ENCODE results near the gene PAQR6. TPM values are rescaled to one million over a fixed set of nuclear protein-coding genes. Genes with fewer than 3 reads are reported as not detected.
A peak's percentile ranks its signal among the peaks of the same experiment; 100 is the strongest.

The PAQR6 gene
- polyA plus RNA-seq, 3 donors: 5.0 to 7.1 (median 7.1) TPM

- DNase-seq: no peak
Observed at GRCh38 chr1:156195853-156196252, 52.0 kb downstream of the PAQR6 start.

- DNase-seq: no peak
Observed at GRCh38 chr1:156194300-156194652, 53.6 kb downstream of the PAQR6 start.

GRCh38 chr1:156193488-156194299, 54.2 kb downstream of the PAQR6 start, which contains the start of gene SLC25A44:
Gene SLC25A44 (plus strand): TSS chr1:156194104. CDS start chr1:156199848, 5,744 bp downstream.
- DNase-seq: peak; percentile 99

Other genes with a start within 250 kb of the PAQR6 start
- 100 to 1,000 TPM; 354 to 431 (median 363) TPM for gene SSR2, start 227.1 kb downstream of the PAQR6 start, polyA plus RNA-seq (ENCODE audit: insufficient read length in 3 of 3)
- gene UBQLN4, start 194.3 kb downstream of the PAQR6 start, polyA plus RNA-seq (ENCODE audit: insufficient read length in 3 of 3): 10 to 100 TPM; 57.5 to 59.6 (median 58.5) TPM
- gene LAMTOR2, start 193.3 kb downstream of the PAQR6 start, polyA plus RNA-seq (ENCODE audit: insufficient read length in 3 of 3): 10 to 100 TPM; 55.9 to 67.2 (median 63.9) TPM
- gene RAB25, start 186.9 kb downstream of the PAQR6 start, polyA plus RNA-seq (ENCODE audit: insufficient read length in 3 of 3): 10 to 100 TPM; 54.4 to 61.6 (median 55.3) TPM
- gene MEX3A, start 165.6 kb downstream of the PAQR6 start, polyA plus RNA-seq (ENCODE audit: insufficient read length in 3 of 3): 10 to 100 TPM; 43.2 to 53.5 (median 50.1) TPM
- gene LMNA, start 133.3 kb downstream of the PAQR6 start, polyA plus RNA-seq (ENCODE audit: insufficient read length in 3 of 3): 100 to 1,000 TPM in 2 of 3 donors, 10 to 100 TPM in 1; 84.6 to 104 (median 103) TPM
- gene SEMA4A, start 94.5 kb downstream of the PAQR6 start, polyA plus RNA-seq (ENCODE audit: insufficient read length in 3 of 3): 10 to 100 TPM; 21.2 to 27.5 (median 21.3) TPM
- gene SLC25A44, start 54.0 kb downstream of the PAQR6 start, polyA plus RNA-seq (ENCODE audit: insufficient read length in 3 of 3): 10 to 100 TPM; 28.4 to 38.0 (median 29.6) TPM
- gene PMF1, start 35.0 kb downstream of the PAQR6 start, polyA plus RNA-seq (ENCODE audit: insufficient read length in 3 of 3): 100 to 1,000 TPM in 1 of 3 donors, 10 to 100 TPM in 2; 89.6 to 102 (median 99.1) TPM
- gene BGLAP, start 5.9 kb downstream of the PAQR6 start, polyA plus RNA-seq (ENCODE audit: insufficient read length in 3 of 3): 1 to 10 TPM; 1.7 to 8.8 (median 8.0) TPM
- 10 to 100 TPM; 70.9 to 75.4 (median 72.9) TPM for gene SMG5, start 34.8 kb upstream of the PAQR6 start, polyA plus RNA-seq (ENCODE audit: insufficient read length in 3 of 3)
- 1 to 10 TPM; 6.9 to 8.4 (median 7.3) TPM for gene TMEM79, start 36.3 kb upstream of the PAQR6 start, polyA plus RNA-seq (ENCODE audit: insufficient read length in 3 of 3)
- gene GLMP, start 47.6 kb upstream of the PAQR6 start, polyA plus RNA-seq (ENCODE audit: insufficient read length in 3 of 3): 10 to 100 TPM; 63.9 to 71.9 (median 66.9) TPM
- gene VHLL, start 51.3 kb upstream of the PAQR6 start, polyA plus RNA-seq (ENCODE audit: insufficient read length in 3 of 3): not detected
- 100 to 1,000 TPM; 297 to 392 (median 363) TPM for gene CCT3, start 90.2 kb upstream of the PAQR6 start, polyA plus RNA-seq (ENCODE audit: insufficient read length in 3 of 3)
- 1 to 10 TPM in 2 of 3 donors, under 1 TPM in 1; 0.97 to 2.0 (median 1.3) TPM for gene TSACC, start 90.5 kb upstream of the PAQR6 start, polyA plus RNA-seq (ENCODE audit: insufficient read length in 3 of 3)
- 10 to 100 TPM; 13.6 to 26.0 (median 21.5) TPM for gene RHBG, start 121.2 kb upstream of the PAQR6 start, polyA plus RNA-seq (ENCODE audit: insufficient read length in 3 of 3)